ENCODE results near the gene YTHDC1. TPM values are rescaled to one million over a fixed set of nuclear protein-coding genes. Genes with fewer than 3 reads are reported as not detected.
"Not testable (repeated sequence)": the region's sequence is repeated elsewhere in the genome, so short reads cannot be mapped to it uniquely, and the experiment has no call there.

Gene YTHDC1
- total RNA-seq (2021; fragmentation: NEBNext Ultra II Directional; extraction: Animal tissue kit (Norgen Biotek cat#: 25700)) = 10 to 100 TPM; 41.3 to 51.8 (median 50.1) TPM
- long read RNA-seq, partial matches to known transcripts = 19 of 23 reads
- long read RNA-seq, other reads (novel, unspliced or antisense) = 4 of 23 reads

- Mint-ChIP-seq H3K27me3 (ENCODE audit: insufficient read depth) (no peaks in the 10 kb centered on the region; the same call in 1 of the 2 replicates), H3K27ac (peak within 1 kb of the TSS; percentile 98), H3K36me3 (ENCODE audit: low read depth) (peaks cover 18% of the 10 kb centered on the region), H3K9me3 (no peaks in the 10 kb centered on the region), H3K4me3 (peak within 1 kb of the TSS; percentile 94), H3K4me1 (ENCODE audit: low read depth) (peaks cover 26% of the 10 kb centered on the region)
- DNase-seq = peak; percentile 90
- no peak for TF ChIP-seq CTCF (IDR thresholded peaks at IDR 0.05)
Measured at GRCh38 chr4:68349649-68350360, at the start of gene YTHDC1. TSS of gene YTHDC1 (minus strand) at chr4:68350090. CDS start at chr4:68349753, 337 bp downstream.

GRCh38 chr4:68399306-68399705 lies 49.4 kb upstream of the YTHDC1 start:
- DNase-seq = no peak
- Mint-ChIP-seq H3K4me3 (no peak overlapping the region), H3K27ac (no peak overlapping the region), H3K9me3 (no peaks in the 10 kb centered on the region), H3K36me3 (ENCODE audit: low read depth) (no peaks in the 10 kb centered on the region), H3K27me3 (ENCODE audit: insufficient read depth) (peaks cover 14% of the 10 kb centered on the region; the same call in 1 of the 2 replicates), H3K4me1 (ENCODE audit: low read depth) (no peaks in the 10 kb centered on the region)
- no peak for TF ChIP-seq CTCF (IDR thresholded peaks at IDR 0.05)

GRCh38 chr4:68396756-68397155 lies 46.9 kb upstream of the YTHDC1 start:
- Mint-ChIP-seq H3K4me1 (ENCODE audit: low read depth) (no peaks in the 10 kb centered on the region), H3K36me3 (ENCODE audit: low read depth) (no peaks in the 10 kb centered on the region), H3K27ac (no peak overlapping the region), H3K27me3 (ENCODE audit: insufficient read depth) (peaks cover 9% of the 10 kb centered on the region; the same call in 1 of the 2 replicates), H3K4me3 (no peak overlapping the region), H3K9me3 (no peaks in the 10 kb centered on the region)
- TF ChIP-seq CTCF (IDR thresholded peaks at IDR 0.05) = no peak
- no peak for DNase-seq

GRCh38 chr4:68391436-68391835 lies 41.5 kb upstream of the YTHDC1 start:
- Mint-ChIP-seq H3K27ac (no peak overlapping the region), H3K4me1 (ENCODE audit: low read depth) (no peaks in the 10 kb centered on the region), H3K4me3 (no peak overlapping the region), H3K36me3 (ENCODE audit: low read depth) (no peaks in the 10 kb centered on the region), H3K27me3 (ENCODE audit: insufficient read depth) (peaks cover 9% of the 10 kb centered on the region; the same call in 1 of the 2 replicates), H3K9me3 (no peaks in the 10 kb centered on the region)
- no peak for TF ChIP-seq CTCF (IDR thresholded peaks at IDR 0.05)
- DNase-seq = no peak

- no peaks in the 10 kb centered on the region for H3K36me3 Mint-ChIP-seq (ENCODE audit: low read depth)
- no peak overlapping the region for H3K27ac Mint-ChIP-seq
- H3K4me3 Mint-ChIP-seq = no peak overlapping the region
- H3K27me3 Mint-ChIP-seq (ENCODE audit: insufficient read depth) = peaks cover 5% of the 10 kb centered on the region; the same call in 1 of the 2 replicates
- no peak for TF ChIP-seq CTCF (IDR thresholded peaks at IDR 0.05)
- no peak for DNase-seq
- H3K4me1 Mint-ChIP-seq (ENCODE audit: low read depth) = no peaks in the 10 kb centered on the region
- H3K9me3 Mint-ChIP-seq = no peaks in the 10 kb centered on the region
Measured at GRCh38 chr4:68390205-68390935, 40.5 kb upstream of the YTHDC1 start.

- not testable (repeated sequence) for H3K27ac Mint-ChIP-seq; H3K9me3 Mint-ChIP-seq; H3K4me1 Mint-ChIP-seq (ENCODE audit: low read depth); H3K27me3 Mint-ChIP-seq (ENCODE audit: insufficient read depth); H3K4me3 Mint-ChIP-seq; DNase-seq; H3K36me3 Mint-ChIP-seq (ENCODE audit: low read depth)
Measured at GRCh38 chr4:68389386-68389913, 39.6 kb upstream of the YTHDC1 start.
